OCI-LY1 (cell line): Measurements from ENCODE around the gene IRX4.

Experiments
- H2AFZ ChIP-seq: fragments of 200-600 bp; sonication (generic), shearing (Covaris generic); 2 replicates; pipeline ENCODE4 v1.6.0; 2014; ENCODE audit warnings: antibody characterized with exemption, mild to moderate bottlenecking, low read length
- H3F3A ChIP-seq: fragments of 200-600 bp; sonication (generic), shearing (Covaris generic); 2 replicates; pipeline ENCODE4 v1.6.0; 2014; ENCODE audit warnings: mild to moderate bottlenecking, antibody characterized with exemption, low read length, moderate library complexity; ENCODE audit not compliant: insufficient read depth
- H3K27ac ChIP-seq: fragments of 200-600 bp; sonication (generic); 2 replicates; pipeline ENCODE4 v1.5.1; 2014; ENCODE audit warnings: low read length, mixed run types, mild to moderate bottlenecking, low read depth; ENCODE audit not compliant: poor library complexity, severe bottlenecking
- H3K27me3 ChIP-seq: fragments of 200-600 bp; sonication (generic); 2 replicates; pipeline ENCODE4 v1.6.0; 2014; ENCODE audit warnings: antibody characterized with exemption, mild to moderate bottlenecking, low read length, moderate library complexity; ENCODE audit not compliant: insufficient read depth
- H3K36me3 ChIP-seq: fragments of 200-600 bp; sonication (generic); 2 replicates; pipeline ENCODE4 v1.6.1; 2014; ENCODE audit warnings: mild to moderate bottlenecking, antibody characterized with exemption, low read length, moderate library complexity, mixed read lengths; ENCODE audit not compliant: insufficient read depth
- H3K4me1 ChIP-seq: fragments of 200-600 bp; sonication (generic); 2 replicates; pipeline ENCODE4 v1.5.1; 2014; ENCODE audit warnings: mild to moderate bottlenecking, low read length, moderate library complexity; ENCODE audit not compliant: insufficient read depth, severe bottlenecking
- H3K4me2 ChIP-seq: fragments of 200-600 bp; sonication (generic), shearing (Covaris generic); 2 replicates; pipeline ENCODE4 v1.6.1; 2014; ENCODE audit warnings: low read length
- H3K4me3 ChIP-seq: fragments of 200-600 bp; sonication (generic); 2 replicates; pipeline ENCODE4 v1.5.1; 2014; ENCODE audit warnings: low read length, low read depth, mild to moderate bottlenecking, mixed read lengths; ENCODE audit not compliant: poor library complexity, severe bottlenecking
- H3K79me2 ChIP-seq: fragments of 200-600 bp; shearing (Covaris generic); 2 replicates; pipeline ENCODE4 v1.6.1; 2016; ENCODE audit warnings: mixed run types, low read length, mixed read lengths; ENCODE audit not compliant: insufficient read depth
- H3K9ac ChIP-seq: fragments of 200-600 bp; sonication (generic), shearing (Covaris generic); 2 replicates; pipeline ENCODE4 v1.6.1; 2014; ENCODE audit warnings: mild to moderate bottlenecking, low read length, mixed read lengths
- H3K9me2 ChIP-seq: fragments of 200-600 bp; sonication (generic), shearing (Covaris generic); 2 replicates; pipeline ENCODE4 v1.6.1; 2014; ENCODE audit warnings: low read depth, mild to moderate bottlenecking, low read length, mixed read lengths
- H3K9me3 ChIP-seq: fragments of 200-600 bp; shearing (Covaris generic); 2 replicates; pipeline ENCODE4 v1.6.1; 2014; ENCODE audit warnings: low read length, mixed read lengths
- H4K20me1 ChIP-seq: fragments of 200-600 bp; sonication (generic), shearing (Covaris generic); 2 replicates; pipeline ENCODE4 v1.6.0; 2016; ENCODE audit warnings: mild to moderate bottlenecking, low read length; ENCODE audit not compliant: insufficient read depth
- CTCF ChIP-seq: fragments of 200-600 bp; sonication (generic), shearing (Covaris generic); IDR thresholded peaks from 2 replicates; pipeline ENCODE4 v1.5.1; 2017; ENCODE audit warnings: mild to moderate bottlenecking, antibody characterized with exemption, low read length, moderate library complexity, mixed read lengths
- EZH2 ChIP-seq: fragments of 200-600 bp; sonication (generic), shearing (Covaris generic); IDR thresholded peaks from 2 replicates; pipeline ENCODE4 v1.8.0; 2017; ENCODE audit warnings: borderline replicate concordance, mixed run types, mild to moderate bottlenecking, antibody characterized with exemption, low read length, moderate library complexity, mixed read lengths

IRX4 gene

GRCh38 chr5:1836891-1837880 is 45.5 kb downstream of the IRX4 start:
- H3K4me3 ChIP-seq = no peak overlapping the region
- H4K20me1 ChIP-seq = no peaks in the 10 kb centered on the region
- no peak overlapping the region for H3K9ac ChIP-seq
- H2AFZ ChIP-seq = no peak overlapping the region
- no peak overlapping the region for H3K4me2 ChIP-seq
- no peaks in the 10 kb centered on the region for H3F3A ChIP-seq
- H3K27me3 ChIP-seq = no peaks in the 10 kb centered on the region
- H3K9me3 ChIP-seq = no peaks in the 10 kb centered on the region
- H3K27ac ChIP-seq = no peak overlapping the region
- TF ChIP-seq CTCF = no peak
- TF ChIP-seq EZH2 = no peak
- no peaks in the 10 kb centered on the region for H3K9me2 ChIP-seq
- no peaks in the 10 kb centered on the region for H3K36me3 ChIP-seq
- H3K4me1 ChIP-seq = peaks cover 8% of the 10 kb centered on the region
- H3K79me2 ChIP-seq = no peaks in the 10 kb centered on the region

GRCh38 chr5:1836176-1836890 is 46.4 kb downstream of the IRX4 start:
- no peaks in the 10 kb centered on the region for H3K36me3 ChIP-seq

GRCh38 chr5:1835431-1835830 is 47.3 kb downstream of the IRX4 start:
- no peak for TF ChIP-seq CTCF
- no peak for TF ChIP-seq EZH2
- no peak overlapping the region for H2AFZ ChIP-seq
- no peak overlapping the region for H3K27ac ChIP-seq
- H3K4me1 ChIP-seq = peaks cover 14% of the 10 kb centered on the region
- H3K4me3 ChIP-seq = no peak overlapping the region
- no peaks in the 10 kb centered on the region for H3K9me2 ChIP-seq
- H4K20me1 ChIP-seq = no peaks in the 10 kb centered on the region
- no peaks in the 10 kb centered on the region for H3K9me3 ChIP-seq
- H3K27me3 ChIP-seq = no peaks in the 10 kb centered on the region
- H3K4me2 ChIP-seq = no peak overlapping the region
- H3F3A ChIP-seq = no peaks in the 10 kb centered on the region
- H3K36me3 ChIP-seq = no peaks in the 10 kb centered on the region
- no peaks in the 10 kb centered on the region for H3K79me2 ChIP-seq
- no peak overlapping the region for H3K9ac ChIP-seq

More at GRCh38 chr5:1836176-1836890, 46.4 kb downstream of the IRX4 start:
- no peaks in the 10 kb centered on the region for H3K27me3 ChIP-seq
- H3K4me2 ChIP-seq = no peak overlapping the region
- no peaks in the 10 kb centered on the region for H3F3A ChIP-seq
- peaks cover 14% of the 10 kb centered on the region for H3K4me1 ChIP-seq
- no peak overlapping the region for H3K4me3 ChIP-seq
- no peak overlapping the region for H3K27ac ChIP-seq
- no peaks in the 10 kb centered on the region for H3K79me2 ChIP-seq
- H2AFZ ChIP-seq = no peak overlapping the region
- no peaks in the 10 kb centered on the region for H3K9me2 ChIP-seq
- TF ChIP-seq EZH2 (no peak), CTCF (no peak)
- H3K9ac ChIP-seq = no peak overlapping the region
- no peaks in the 10 kb centered on the region for H3K9me3 ChIP-seq
- no peaks in the 10 kb centered on the region for H4K20me1 ChIP-seq
